ENCODE results near the gene ENAM.

GRCh38 chr4:70670332-70671014 is 41.9 kb downstream of the ENAM start:
- TF ChIP-seq SUZ12 (IDR thresholded peaks at IDR 0.05) (no peak), ELF4 (IDR thresholded peaks at IDR 0.05) (no peak), FOXK2 (IDR thresholded peaks at IDR 0.05) (no peak)

Measured in HEK293T (cell line).